Gastrocnemius medialis (tissue), 4 donors: Measurements from ENCODE around the gene DSG3.

Experiments
- POLR2A ChIP-seq, 2 donors: fragments of 450-650 bp; IDR thresholded peaks; one replicate each; pipeline ENCODE4 v1.6.1; 2017; ENCODE audit warnings: antibody characterized with exemption in 2 of 2, mild to moderate bottlenecking in 2 of 2, moderate library complexity in 2 of 2
- TF ChIP-seq, protein P1 (sequence below), 5 experiments: fragments of 450-650 bp in 3 of 5; fragments of 200-600 bp in 2 of 5; sonication (generic) in 2 of 5; IDR thresholded peaks in 4 of 5; conservative IDR thresholded peaks in 1 of 5; 1 replicate in 4 of 5; 2 replicates in 1 of 5; pipeline ENCODE4 v1.5.1; 2016 to 2019; ENCODE audit warnings: antibody characterized with exemption in 5 of 5, mild to moderate bottlenecking in 3 of 5, moderate library complexity in 3 of 5

DNA sequence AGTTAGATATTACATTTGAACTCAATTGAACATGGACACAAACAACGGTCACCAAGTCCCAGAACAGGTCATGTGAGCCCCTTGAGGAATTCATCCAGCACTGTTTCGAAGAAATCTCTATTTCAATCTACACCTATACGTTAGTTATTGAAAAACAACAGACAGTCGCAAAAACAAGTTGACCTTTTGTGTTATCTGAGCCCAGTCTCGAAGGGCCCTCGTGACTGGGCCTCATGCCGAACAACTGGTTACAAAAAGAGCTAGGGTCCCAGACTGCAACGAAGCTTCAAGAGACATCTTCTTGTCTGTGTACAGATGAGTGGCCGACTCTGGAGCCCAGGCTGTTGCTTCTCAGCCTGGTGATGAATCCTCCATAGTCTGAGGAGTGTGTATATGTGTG lies 45.1 kb downstream of the DSG3 start:
- TF ChIP-seq, protein P1, sequence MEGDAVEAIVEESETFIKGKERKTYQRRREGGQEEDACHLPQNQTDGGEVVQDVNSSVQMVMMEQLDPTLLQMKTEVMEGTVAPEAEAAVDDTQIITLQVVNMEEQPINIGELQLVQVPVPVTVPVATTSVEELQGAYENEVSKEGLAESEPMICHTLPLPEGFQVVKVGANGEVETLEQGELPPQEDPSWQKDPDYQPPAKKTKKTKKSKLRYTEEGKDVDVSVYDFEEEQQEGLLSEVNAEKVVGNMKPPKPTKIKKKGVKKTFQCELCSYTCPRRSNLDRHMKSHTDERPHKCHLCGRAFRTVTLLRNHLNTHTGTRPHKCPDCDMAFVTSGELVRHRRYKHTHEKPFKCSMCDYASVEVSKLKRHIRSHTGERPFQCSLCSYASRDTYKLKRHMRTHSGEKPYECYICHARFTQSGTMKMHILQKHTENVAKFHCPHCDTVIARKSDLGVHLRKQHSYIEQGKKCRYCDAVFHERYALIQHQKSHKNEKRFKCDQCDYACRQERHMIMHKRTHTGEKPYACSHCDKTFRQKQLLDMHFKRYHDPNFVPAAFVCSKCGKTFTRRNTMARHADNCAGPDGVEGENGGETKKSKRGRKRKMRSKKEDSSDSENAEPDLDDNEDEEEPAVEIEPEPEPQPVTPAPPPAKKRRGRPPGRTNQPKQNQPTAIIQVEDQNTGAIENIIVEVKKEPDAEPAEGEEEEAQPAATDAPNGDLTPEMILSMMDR (IDR thresholded peaks at IDR 0.05 in 4 of 5, conservative IDR thresholded peaks at IDR 0.05 in 1 of 5) = no peak
- TF ChIP-seq POLR2A (IDR thresholded peaks at IDR 0.05) = no peak
